ENCODE results near the gene ASTN1.

GRCh38 chr1:177017287-177017852, 147.1 kb downstream of the ASTN1 start:
- TF ChIP-seq ARNT (IDR thresholded peaks at IDR 0.05) (no peak), ELF4 (IDR thresholded peaks at IDR 0.05) (no peak), HDGF (IDR thresholded peaks at IDR 0.05; ENCODE audit: borderline replicate concordance) (no peak), FOXA1 (IDR thresholded peaks at IDR 0.05) (no peak), ZNF384 (IDR thresholded peaks at IDR 0.05) (no peak), NFRKB (IDR thresholded peaks at IDR 0.05) (no peak), LEF1 (IDR thresholded peaks at IDR 0.05; ENCODE audit: borderline replicate concordance) (no peak), SUZ12 (IDR thresholded peaks at IDR 0.05) (no peak), BHLHE40 (IDR thresholded peaks at IDR 0.05; ENCODE audit: borderline replicate concordance) (no peak), TARDBP (IDR thresholded peaks at IDR 0.05) (no peak), FOXK2 (IDR thresholded peaks at IDR 0.05) (no peak), SP1 (IDR thresholded peaks at IDR 0.05) (no peak), PKNOX1 (IDR thresholded peaks at IDR 0.05) (no peak)

Data from HEK293T (cell line).